ENCODE measurements around the gene R3HDM1.

R3HDM1 gene

GRCh38 chr2:135582383-135582782, 51.1 kb downstream of the R3HDM1 start:
- H3K27ac ChIP-seq, result no peak overlapping the region
- no peaks in the 10 kb centered on the region for H3K36me3 ChIP-seq (ENCODE audit: insufficient read depth, low read length)
- H3K9ac ChIP-seq (ENCODE audit: insufficient read length), result no peak overlapping the region
- TF ChIP-seq EZH2 (IDR thresholded peaks at IDR 0.05) (no peak), FOXP2 (optimal IDR thresholded peaks at IDR 0.05; ENCODE audit: control extremely low read depth, extremely low read length, insufficient read depth) (no peak), POLR2AphosphoS5 (IDR thresholded peaks at IDR 0.05; ENCODE audit: borderline replicate concordance, low read depth, low read length) (no peak)
- no peak overlapping the region for H3K4me3 ChIP-seq
- H3K9me3 ChIP-seq (ENCODE audit: low read depth, low read length), result no peaks in the 10 kb centered on the region
- DNase-seq (ENCODE audit: low read depth, low spot score), result no peak

GRCh38 chr2:135585586-135585985, 54.3 kb downstream of the R3HDM1 start:
- H3K27ac ChIP-seq, result no peak overlapping the region
- peaks cover under 1% of the 10 kb centered on the region; the same call in 1 of the 2 replicates for H3K9me3 ChIP-seq (ENCODE audit: low read depth, low read length)
- H3K4me3 ChIP-seq, result no peak overlapping the region
- DNase-seq (ENCODE audit: low read depth, low spot score), result no peak
- no peak overlapping the region for H3K9ac ChIP-seq (ENCODE audit: insufficient read length)
- TF ChIP-seq POLR2AphosphoS5 (IDR thresholded peaks at IDR 0.05; ENCODE audit: borderline replicate concordance, low read depth, low read length), result no peak
- no peak for TF ChIP-seq FOXP2 (optimal IDR thresholded peaks at IDR 0.05; ENCODE audit: control extremely low read depth, extremely low read length, insufficient read depth)
- TF ChIP-seq EZH2 (IDR thresholded peaks at IDR 0.05), result no peak
- no peaks in the 10 kb centered on the region for H3K36me3 ChIP-seq (ENCODE audit: insufficient read depth, low read length)

GRCh38 chr2:135586148-135586547, 54.9 kb downstream of the R3HDM1 start:
- Histone ChIP-seq H3K9ac (ENCODE audit: insufficient read length) (no peak overlapping the region), H3K36me3 (ENCODE audit: insufficient read depth, low read length) (no peaks in the 10 kb centered on the region), H3K27ac (no peak overlapping the region), H3K4me3 (no peak overlapping the region), H3K9me3 (ENCODE audit: low read depth, low read length) (peaks cover 5% of the 10 kb centered on the region; the same call in 1 of the 2 replicates)
- no peak for DNase-seq (ENCODE audit: low read depth, low spot score)
- TF ChIP-seq EZH2 (IDR thresholded peaks at IDR 0.05) (no peak), POLR2AphosphoS5 (IDR thresholded peaks at IDR 0.05; ENCODE audit: borderline replicate concordance, low read depth, low read length) (no peak), FOXP2 (optimal IDR thresholded peaks at IDR 0.05; ENCODE audit: control extremely low read depth, extremely low read length, insufficient read depth) (no peak)

- H3K27ac ChIP-seq, result no peak overlapping the region
- TF ChIP-seq EZH2 (IDR thresholded peaks at IDR 0.05) (no peak), POLR2AphosphoS5 (IDR thresholded peaks at IDR 0.05; ENCODE audit: borderline replicate concordance, low read depth, low read length) (no peak), FOXP2 (optimal IDR thresholded peaks at IDR 0.05; ENCODE audit: control extremely low read depth, extremely low read length, insufficient read depth) (no peak)
Observed at GRCh38 chr2:135587958-135588357, 56.7 kb downstream of the R3HDM1 start.

GRCh38 chr2:135590619-135591260, 59.5 kb downstream of the R3HDM1 start:
- peaks cover 3% of the 10 kb centered on the region; the same call in 1 of the 2 replicates for H3K36me3 ChIP-seq (ENCODE audit: insufficient read depth, low read length)
- H3K9ac ChIP-seq (ENCODE audit: insufficient read length), result no peak overlapping the region
- H3K4me3 ChIP-seq, result no peak overlapping the region
- no peak for DNase-seq (ENCODE audit: low read depth, low spot score)
- peaks cover 5% of the 10 kb centered on the region; the same call in 1 of the 2 replicates for H3K9me3 ChIP-seq (ENCODE audit: low read depth, low read length)
- H3K27ac ChIP-seq, result no peak overlapping the region
- TF ChIP-seq POLR2AphosphoS5 (IDR thresholded peaks at IDR 0.05; ENCODE audit: borderline replicate concordance, low read depth, low read length) (no peak), FOXP2 (optimal IDR thresholded peaks at IDR 0.05; ENCODE audit: control extremely low read depth, extremely low read length, insufficient read depth) (no peak), EZH2 (IDR thresholded peaks at IDR 0.05) (no peak)

More at GRCh38 chr2:135587958-135588357, 56.7 kb downstream of the R3HDM1 start:
- Histone ChIP-seq H3K9me3 (ENCODE audit: low read depth, low read length) (peaks cover 5% of the 10 kb centered on the region; the same call in 1 of the 2 replicates), H3K4me3 (no peak overlapping the region), H3K36me3 (ENCODE audit: insufficient read depth, low read length) (peaks cover 3% of the 10 kb centered on the region; the same call in 1 of the 2 replicates), H3K9ac (ENCODE audit: insufficient read length) (no peak overlapping the region)
- DNase-seq (ENCODE audit: low read depth, low spot score), result no peak

- H3K9me3 ChIP-seq (ENCODE audit: low read depth, low read length), result no peaks in the 10 kb centered on the region
- H3K9ac ChIP-seq (ENCODE audit: insufficient read length), result no peak overlapping the region
- no peak for DNase-seq (ENCODE audit: low read depth, low spot score)
- peaks cover 22% of the 10 kb centered on the region for H3K36me3 ChIP-seq (ENCODE audit: insufficient read depth, low read length)
- H3K4me3 ChIP-seq, result no peak overlapping the region
- H3K27ac ChIP-seq, result no peak overlapping the region
- no peak for TF ChIP-seq EZH2 (IDR thresholded peaks at IDR 0.05)
- no peak for TF ChIP-seq POLR2AphosphoS5 (IDR thresholded peaks at IDR 0.05; ENCODE audit: borderline replicate concordance, low read depth, low read length)
- no peak for TF ChIP-seq FOXP2 (optimal IDR thresholded peaks at IDR 0.05; ENCODE audit: control extremely low read depth, extremely low read length, insufficient read depth)
Observed at GRCh38 chr2:135600915-135601314, 69.6 kb downstream of the R3HDM1 start.

GRCh38 chr2:135603543-135603942, 72.3 kb downstream of the R3HDM1 start:
- no peak for TF ChIP-seq EZH2 (IDR thresholded peaks at IDR 0.05)
- TF ChIP-seq FOXP2 (optimal IDR thresholded peaks at IDR 0.05; ENCODE audit: control extremely low read depth, extremely low read length, insufficient read depth), result no peak
- no peak for TF ChIP-seq POLR2AphosphoS5 (IDR thresholded peaks at IDR 0.05; ENCODE audit: borderline replicate concordance, low read depth, low read length)
- no peak for DNase-seq (ENCODE audit: low read depth, low spot score)
- no peaks in the 10 kb centered on the region for H3K9me3 ChIP-seq (ENCODE audit: low read depth, low read length)
- no peak overlapping the region for H3K27ac ChIP-seq
- H3K36me3 ChIP-seq (ENCODE audit: insufficient read depth, low read length), result peaks cover 29% of the 10 kb centered on the region
- H3K9ac ChIP-seq (ENCODE audit: insufficient read length), result no peak overlapping the region
- H3K4me3 ChIP-seq, result no peak overlapping the region

GRCh38 chr2:135607561-135607960, 76.3 kb downstream of the R3HDM1 start:
- TF ChIP-seq FOXP2 (optimal IDR thresholded peaks at IDR 0.05; ENCODE audit: control extremely low read depth, extremely low read length, insufficient read depth), result no peak
- TF ChIP-seq POLR2AphosphoS5 (IDR thresholded peaks at IDR 0.05; ENCODE audit: borderline replicate concordance, low read depth, low read length), result no peak
- TF ChIP-seq EZH2 (IDR thresholded peaks at IDR 0.05), result no peak
- H3K9me3 ChIP-seq (ENCODE audit: low read depth, low read length), result no peaks in the 10 kb centered on the region

More at GRCh38 chr2:135607561-135607960, 76.3 kb downstream of the R3HDM1 start:
- Histone ChIP-seq H3K4me3 (no peak overlapping the region), H3K36me3 (ENCODE audit: insufficient read depth, low read length) (peaks cover 24% of the 10 kb centered on the region), H3K9ac (ENCODE audit: insufficient read length) (no peak overlapping the region), H3K27ac (no peak overlapping the region)
- no peak for DNase-seq (ENCODE audit: low read depth, low spot score)

Data from SK-N-MC (cell line).